CD4-positive, alpha-beta T cell treated with Interleukin-10 for 1 hour (primary cell): ENCODE results near the gene RPGRIP1L.

Experiments used
- DNase-seq: peaks from one replicate; pipeline ENCODE4 v3.0.0-alpha.2; 2020

RPGRIP1L gene

GRCh38 chr16:53598511-53599275 lies 105.0 kb downstream of the RPGRIP1L start:
- no peak for DNase-seq

- DNase-seq, result no peak
Observed at GRCh38 chr16:53597776-53598175, 105.9 kb downstream of the RPGRIP1L start.

GRCh38 chr16:53588081-53588648 lies 115.5 kb downstream of the RPGRIP1L start:
- DNase-seq, result no peak

- DNase-seq, result no peak
Observed at GRCh38 chr16:53583401-53583800, 120.3 kb downstream of the RPGRIP1L start.

- no peak for DNase-seq
Observed at GRCh38 chr16:53581784-53582183, 121.9 kb downstream of the RPGRIP1L start.

- DNase-seq, result no peak
Observed at GRCh38 chr16:53580038-53580802, 123.4 kb downstream of the RPGRIP1L start.

GRCh38 chr16:53576904-53577303 lies 126.8 kb downstream of the RPGRIP1L start:
- DNase-seq, result no peak

GRCh38 chr16:53576210-53576609 lies 127.4 kb downstream of the RPGRIP1L start:
- DNase-seq, result no peak

GRCh38 chr16:53571763-53572162 lies 131.9 kb downstream of the RPGRIP1L start:
- DNase-seq, result no peak

GRCh38 chr16:53566552-53567245 lies 137.0 kb downstream of the RPGRIP1L start:
- DNase-seq, result no peak

GRCh38 chr16:53565296-53565863 lies 138.3 kb downstream of the RPGRIP1L start:
- DNase-seq, result no peak

GRCh38 chr16:53563426-53563825 lies 140.2 kb downstream of the RPGRIP1L start:
- DNase-seq, result no peak

- no peak for DNase-seq
Observed at GRCh38 chr16:53561101-53561888, 142.4 kb downstream of the RPGRIP1L start.

GRCh38 chr16:53559270-53559951 lies 144.2 kb downstream of the RPGRIP1L start:
- no peak for DNase-seq

GRCh38 chr16:53558710-53559109 lies 144.9 kb downstream of the RPGRIP1L start:
- no peak for DNase-seq

- no peak for DNase-seq
Observed at GRCh38 chr16:53556521-53556920, 147.1 kb downstream of the RPGRIP1L start.

- DNase-seq, result peak; percentile 73
Observed at GRCh38 chr16:53549970-53550690, 153.5 kb downstream of the RPGRIP1L start.
